ENCODE measurements around the gene ADH7.
"Not testable (repeated sequence)": the region's sequence is repeated elsewhere in the genome, so short reads cannot be mapped to it uniquely, and the experiment has no call there.

ADH7 gene

DNA sequence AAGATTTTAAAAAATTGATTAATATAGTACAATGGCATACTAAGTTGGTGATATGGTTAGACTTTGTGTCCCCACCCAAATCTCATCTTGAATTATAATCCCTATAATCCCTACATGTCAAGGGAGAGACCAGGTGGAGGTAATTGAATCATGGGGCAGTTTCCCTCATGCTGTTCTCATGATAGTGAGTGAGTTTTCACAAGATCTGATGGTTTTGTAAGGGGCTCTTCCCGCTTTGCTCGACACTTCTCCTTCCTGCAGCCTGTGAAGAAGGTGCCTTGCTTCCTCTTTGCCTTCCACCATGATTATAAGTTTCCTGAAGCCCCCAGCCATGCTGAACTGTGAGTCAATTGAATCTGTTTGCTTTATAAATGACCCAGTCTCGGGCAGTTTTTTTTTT lies 20.2 kb downstream of the ADH7 start:
- DNase-seq: not testable (repeated sequence)

DNA sequence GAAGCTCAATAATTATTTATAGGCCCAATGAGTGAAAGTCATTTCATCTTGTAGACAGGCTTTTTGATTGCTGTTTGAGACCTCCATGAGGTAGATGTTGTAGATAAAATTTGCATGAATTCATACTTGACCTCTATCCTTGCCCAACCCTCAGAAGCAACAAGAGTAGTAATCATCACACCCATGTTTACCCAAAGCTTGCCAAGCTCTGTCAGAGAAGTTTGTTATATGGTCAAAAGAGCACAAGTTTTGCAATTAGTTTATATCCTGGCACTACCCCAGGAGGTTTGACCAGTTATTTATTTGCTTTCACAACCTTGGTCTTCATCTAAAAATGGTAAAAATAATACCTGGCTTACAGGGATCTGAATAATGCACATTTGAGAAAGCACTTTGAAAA lies 20.7 kb downstream of the ADH7 start:
- DNase-seq: no peak

DNA sequence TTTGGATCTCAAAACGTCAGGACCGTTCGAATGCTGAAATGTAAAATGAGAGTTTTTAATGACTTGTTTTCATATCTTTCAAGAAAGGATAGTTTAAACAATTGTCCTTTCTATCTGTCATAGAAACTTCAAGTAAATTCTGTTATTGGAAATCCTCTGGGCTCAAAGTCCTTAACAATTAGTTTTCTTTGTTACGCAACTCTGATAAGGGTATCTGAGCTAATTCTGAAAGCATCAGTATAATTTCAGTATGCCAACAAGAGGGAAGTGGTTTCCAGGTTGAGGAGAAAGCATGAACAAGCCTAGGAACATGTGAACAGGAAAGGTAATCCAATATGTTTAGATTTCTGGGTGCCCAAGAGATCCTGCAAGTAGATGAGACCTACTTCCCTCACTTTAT lies 22.0 kb downstream of the ADH7 start:
- no peak for DNase-seq

DNA sequence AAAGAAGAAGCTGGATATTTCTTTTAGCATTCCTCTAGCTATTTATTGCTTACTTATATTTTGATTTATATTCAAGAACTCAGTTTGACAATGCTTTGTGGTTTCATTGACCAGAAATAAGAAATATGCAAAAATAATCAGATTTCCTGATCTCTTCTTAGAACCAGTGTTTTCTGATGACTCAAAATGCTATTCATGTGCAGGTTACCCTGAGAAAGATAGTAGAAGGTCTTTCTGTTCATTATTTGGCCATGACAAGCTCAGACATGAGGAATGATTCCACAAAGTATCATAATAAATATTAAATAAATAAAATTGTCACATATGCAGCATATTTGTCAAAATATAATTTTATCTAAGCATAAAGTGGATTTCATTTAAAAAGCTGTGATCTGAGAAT lies 24.1 kb downstream of the ADH7 start:
- no peak for DNase-seq

DNA sequence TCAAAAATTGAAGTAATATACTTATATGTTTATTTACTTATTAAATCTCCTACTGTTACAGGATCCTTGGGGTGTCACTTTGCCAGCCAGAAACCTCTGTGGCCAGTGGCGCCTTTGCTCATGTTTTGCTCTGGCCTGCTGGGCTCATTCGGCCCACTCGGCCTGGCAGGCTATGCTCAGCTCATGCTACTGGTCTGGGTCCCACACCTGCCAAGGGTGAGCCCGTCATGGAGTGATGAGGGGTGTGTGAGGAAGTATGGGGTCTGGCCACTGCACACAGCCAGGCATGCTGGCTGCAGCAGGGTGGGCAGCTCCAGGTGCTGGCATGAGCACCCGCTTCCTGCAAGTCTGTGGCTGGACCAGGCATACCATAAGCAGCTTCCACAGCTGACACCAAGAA lies 25.1 kb downstream of the ADH7 start:
- no peak for DNase-seq

DNA sequence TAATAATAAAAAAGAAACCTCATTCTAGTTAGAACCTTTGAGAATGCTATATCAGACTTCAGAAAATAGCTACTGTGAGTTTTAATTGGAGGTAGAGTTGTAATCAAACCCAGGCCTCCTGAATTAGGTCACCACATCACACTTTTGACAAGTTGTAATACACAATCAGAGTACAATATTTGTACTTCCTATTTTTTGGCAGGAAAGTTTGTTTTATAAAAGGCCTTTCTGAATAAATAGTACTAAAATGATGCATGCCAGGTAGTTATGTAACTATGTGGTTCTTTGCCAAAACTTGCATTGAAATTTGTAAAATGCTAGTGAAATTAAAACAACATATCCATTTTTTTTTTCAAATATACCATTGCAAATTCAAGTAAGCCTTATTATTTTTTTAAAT lies 26.8 kb downstream of the ADH7 start:
- no peak for DNase-seq

DNA sequence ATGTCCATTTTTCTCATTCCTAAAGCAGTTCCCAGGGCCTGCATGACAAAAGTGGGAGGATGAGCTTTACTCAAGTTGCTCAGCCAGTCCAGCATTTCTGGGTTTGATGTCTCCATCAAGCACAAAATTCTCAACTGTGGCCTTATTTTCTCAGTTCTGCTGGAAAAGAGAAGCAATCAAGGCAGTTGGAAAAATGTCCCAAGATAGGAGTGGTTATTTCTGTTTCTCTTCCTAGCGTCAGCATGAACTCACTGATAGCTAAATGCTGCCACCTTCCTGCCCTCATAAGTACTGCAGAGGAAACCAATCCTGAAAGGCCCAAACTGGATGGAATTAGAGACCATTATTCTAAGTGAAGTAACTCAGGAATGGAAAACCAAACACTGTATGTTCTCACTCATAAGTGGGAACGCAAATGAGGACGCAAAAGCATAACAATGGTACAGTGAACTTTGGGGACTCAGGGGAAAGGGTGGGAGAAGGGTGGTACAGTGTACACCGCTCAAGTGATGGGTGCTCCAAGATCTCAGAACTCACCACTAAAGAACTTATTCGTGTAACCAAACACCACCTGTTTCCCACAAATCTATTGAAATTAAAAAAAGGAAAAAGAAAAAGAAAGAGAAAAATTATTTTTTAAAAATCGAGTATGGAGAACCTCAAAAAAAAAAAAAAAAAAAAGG lies 29.6 kb downstream of the ADH7 start:
- DNase-seq: peak; percentile 69 to 70

DNA sequence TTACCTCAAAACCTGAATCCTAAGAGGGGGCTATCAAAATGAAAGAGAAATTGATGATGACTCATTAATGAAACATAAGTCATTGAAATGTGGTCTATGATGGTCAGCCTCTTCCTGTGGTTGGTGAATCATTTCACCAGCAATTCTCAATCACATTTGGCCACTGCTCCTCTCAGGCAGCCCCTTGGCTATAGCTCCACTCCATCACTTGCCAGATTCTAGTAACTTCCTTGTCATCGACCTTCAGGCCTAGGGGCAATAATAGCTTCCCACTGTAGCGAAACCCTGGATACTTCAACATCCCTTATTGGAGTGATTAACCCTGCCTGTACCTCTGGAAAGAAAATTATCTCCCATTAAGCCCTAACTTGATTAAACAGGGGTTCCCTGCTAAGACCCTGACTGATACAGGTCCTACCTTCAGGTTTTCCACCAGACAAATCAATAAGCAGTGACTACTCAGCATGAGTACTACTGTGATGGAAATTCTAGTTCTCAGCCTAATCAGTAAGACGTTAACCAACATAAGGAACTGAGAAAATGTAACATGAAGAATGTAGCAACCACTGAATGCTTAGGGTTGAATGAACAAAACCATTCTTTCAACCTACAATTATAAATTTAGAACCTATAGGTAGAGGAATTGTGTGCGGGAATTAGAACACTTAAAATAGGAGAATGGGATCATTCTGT lies 30.4 kb downstream of the ADH7 start:
- no peak for DNase-seq

DNA sequence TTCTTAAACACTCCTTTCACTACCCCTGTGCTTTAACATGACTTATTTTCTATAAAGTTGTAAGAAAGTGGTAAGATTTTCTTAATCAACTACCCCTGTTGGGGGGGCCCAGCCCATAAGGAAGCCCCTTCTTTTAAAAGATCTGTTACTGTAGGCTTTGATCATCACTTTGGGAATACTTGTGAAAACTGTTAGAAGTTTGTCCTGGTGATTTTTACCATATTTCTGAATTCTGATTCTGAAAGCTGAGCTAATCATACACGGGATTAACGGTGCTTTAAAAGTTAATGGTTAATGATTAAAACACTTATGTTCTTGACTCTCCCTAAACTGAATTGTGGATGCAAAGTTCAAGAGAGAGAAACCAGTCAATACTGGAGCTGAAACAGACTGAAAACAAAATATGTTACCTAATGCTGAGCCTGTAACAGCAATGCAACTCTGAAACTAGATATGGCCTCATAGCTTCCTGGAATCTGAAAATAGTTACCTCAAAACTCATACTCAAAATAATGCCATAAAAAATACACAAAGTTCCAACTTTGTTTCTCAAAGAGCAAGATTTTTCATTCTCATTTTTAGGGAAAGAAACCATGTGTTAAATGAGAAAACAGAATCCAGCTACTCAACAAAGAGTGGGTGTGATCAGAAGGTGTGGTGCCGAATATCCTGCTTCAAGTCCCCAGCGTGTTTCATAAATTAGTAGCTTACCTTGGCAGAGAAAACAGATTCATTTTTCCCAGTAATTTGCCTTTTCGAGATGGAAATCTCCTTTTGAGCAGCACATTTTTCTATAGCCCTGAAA lies 31.6 kb downstream of the ADH7 start:
- no peak for DNase-seq

DNA sequence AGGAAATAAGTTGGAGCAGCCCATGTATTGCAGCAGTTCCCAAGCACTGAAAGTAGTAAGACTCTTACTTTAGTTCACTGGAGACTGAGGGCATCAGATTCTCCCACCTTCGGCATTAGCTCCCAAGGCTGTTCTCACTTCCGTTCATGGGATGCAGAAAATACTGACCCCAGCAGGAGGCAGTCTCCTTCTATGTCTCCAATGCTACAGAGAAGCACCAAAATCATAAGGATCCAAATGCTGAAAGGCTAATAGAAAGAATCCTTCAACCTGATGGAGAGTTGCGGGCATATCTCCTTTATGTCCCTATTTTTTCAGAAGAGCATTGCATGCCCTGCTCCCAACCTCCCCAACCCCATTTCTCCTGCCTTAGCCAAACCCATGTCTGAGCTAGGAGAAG lies 32.4 kb downstream of the ADH7 start:
- no peak for DNase-seq

DNA sequence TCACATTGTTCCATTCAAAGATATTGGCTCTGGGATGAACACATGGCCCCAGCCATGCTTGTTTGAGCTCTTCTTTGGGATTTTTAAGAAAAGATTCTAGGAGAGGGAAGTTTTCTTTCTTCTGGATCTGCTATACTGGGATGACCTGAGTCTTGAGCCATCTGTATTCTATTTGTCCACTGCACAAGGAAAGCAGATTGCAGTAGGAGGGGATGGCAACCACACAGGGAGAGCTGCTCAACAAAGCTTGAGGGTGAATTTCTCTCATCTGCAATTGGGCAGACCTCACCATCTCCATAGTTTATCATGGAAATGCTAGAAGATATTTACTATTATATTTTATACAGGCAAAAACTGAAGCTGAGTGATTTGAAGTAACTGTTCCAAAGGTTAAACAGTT lies 34.3 kb downstream of the ADH7 start:
- DNase-seq: no peak

DNA sequence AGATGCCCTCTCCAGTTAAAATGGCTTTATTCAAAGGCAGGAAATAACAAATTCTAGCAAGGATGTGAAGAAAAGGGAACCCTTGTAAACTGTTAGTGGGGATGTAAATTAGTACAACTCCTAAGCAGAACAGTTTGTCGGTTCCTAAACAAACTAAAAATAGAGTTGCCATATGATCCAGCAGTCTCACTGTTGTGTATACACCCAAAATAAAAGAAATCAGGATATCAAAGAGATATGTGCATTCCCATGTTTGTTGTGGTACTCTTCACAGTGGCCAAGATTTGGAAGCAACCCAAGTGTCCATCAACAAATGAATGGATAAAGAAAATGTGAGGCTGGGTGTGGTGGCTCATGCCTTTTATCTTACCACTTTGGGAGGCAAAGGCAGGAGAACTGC lies 36.1 kb downstream of the ADH7 start:
- no peak for DNase-seq

DNA sequence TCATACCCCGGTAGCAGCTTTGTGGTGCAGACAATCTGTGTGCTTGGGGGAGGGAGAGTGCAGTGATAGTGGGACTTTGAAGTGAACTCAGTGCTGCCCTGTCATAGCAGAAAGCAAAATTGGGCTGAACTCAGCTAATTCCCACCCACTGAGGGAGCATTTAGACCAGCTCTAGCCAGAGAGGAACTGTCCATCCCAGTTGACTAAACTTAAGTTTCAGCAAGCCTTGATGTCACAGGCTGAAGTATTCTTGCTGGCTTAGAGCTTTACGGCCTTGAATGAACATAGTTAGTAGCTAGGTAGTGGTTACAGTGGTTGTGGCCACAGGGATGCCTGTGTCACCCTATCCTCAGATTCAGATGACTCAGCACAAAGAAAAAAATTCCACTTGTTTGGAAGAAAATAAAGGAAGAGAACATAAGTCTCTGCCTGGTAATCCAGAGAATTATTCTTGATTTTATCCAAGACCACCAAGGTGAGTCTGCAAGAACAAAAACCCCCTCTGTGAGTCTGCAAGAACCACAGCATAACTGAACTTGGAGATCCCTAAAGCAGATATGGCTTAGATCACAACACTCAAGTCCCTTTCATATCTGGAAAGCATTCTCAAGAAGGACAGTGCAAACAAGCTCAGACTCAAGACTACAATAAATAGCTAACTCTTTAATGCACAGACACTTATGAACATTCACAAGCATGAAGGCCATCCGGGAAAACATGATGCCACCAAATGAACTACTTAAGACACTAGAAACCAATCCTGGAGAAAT lies 39.4 kb downstream of the ADH7 start:
- DNase-seq: no peak

DNA sequence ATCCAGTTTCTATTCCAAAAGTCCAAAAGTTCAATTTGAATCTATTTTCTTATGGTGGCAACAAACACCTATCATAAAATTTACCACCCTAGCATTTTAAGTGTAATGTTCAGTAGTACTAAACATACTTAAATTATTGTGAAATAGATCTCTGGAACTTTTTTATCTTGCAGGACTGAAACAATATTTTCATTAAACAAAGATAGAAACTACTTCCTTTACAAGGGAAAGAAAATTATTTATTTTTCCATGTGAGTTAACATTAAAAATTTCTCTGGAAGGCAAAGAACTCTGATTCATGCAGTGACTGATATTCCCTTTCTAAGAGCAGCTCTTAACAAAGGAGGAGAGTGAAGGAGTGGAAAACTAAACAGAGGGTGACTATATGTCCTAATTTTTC lies 40.2 kb downstream of the ADH7 start:
- no peak for DNase-seq

DNA sequence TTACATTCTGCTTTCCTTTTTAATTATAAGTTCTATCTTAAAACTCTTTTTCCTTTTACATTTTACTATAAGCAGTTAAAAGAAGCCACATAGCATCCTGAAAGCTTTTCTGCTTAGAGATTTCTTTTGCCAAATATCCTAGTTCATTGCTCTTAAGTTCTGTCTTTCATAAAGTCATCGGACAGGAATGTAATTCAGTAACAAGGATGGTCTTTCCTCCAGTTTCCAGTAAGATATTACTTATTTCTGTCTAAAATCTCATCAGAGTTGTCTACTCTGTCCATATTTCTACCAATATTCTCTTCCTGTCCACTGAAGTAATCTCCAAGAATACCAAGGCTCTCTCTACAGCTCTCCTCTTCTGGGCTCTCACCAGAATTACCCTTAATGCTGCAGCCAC lies 45.1 kb downstream of the ADH7 start:
- DNase-seq: no peak

DNA sequence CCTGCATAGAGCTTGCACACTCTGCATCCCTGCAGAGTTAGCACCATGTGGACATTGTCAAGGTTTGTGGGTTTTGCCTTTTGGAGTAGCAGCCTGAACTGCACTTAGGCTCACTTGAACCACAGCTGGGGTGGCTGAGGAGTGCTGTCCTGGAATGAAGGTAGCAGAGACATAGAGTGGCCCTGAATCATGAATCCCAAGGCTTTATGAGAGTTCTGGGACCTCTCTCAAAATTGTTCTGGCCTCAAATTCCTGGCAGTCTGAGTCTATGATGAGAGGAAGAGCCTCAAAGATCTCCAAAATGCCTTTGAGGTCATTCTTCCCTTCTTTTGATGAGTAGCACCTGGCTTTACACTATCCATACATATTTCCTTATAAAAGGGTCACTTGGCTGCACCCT lies 45.5 kb downstream of the ADH7 start:
- no peak for DNase-seq

DNA sequence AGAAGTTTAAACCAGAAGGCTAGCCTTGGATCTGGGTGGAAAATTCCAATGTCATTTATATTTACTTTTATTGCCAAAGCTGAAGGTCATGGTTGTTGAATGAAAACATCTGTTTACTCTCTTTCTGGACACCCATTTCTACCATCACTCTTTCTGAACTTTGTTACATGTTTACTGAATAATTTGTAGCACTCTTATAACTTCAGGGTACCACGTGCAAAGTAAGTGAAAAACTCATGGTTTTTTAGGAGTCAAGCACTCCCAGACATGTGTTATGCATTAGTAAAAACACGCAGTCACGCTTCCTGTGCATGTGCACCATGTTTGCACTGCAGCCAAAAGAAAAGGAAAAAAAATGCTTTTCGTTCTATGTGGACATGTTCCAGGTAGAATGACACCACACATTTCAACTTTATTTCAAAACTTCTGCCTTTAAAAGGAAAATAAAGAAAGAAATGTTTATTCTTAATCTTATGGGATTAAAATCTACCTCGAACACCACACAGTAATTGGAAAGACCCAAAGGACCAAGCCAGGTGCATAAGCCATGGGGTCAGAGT lies 51.2 kb downstream of the ADH7 start:
- DNase-seq: no peak

DNA sequence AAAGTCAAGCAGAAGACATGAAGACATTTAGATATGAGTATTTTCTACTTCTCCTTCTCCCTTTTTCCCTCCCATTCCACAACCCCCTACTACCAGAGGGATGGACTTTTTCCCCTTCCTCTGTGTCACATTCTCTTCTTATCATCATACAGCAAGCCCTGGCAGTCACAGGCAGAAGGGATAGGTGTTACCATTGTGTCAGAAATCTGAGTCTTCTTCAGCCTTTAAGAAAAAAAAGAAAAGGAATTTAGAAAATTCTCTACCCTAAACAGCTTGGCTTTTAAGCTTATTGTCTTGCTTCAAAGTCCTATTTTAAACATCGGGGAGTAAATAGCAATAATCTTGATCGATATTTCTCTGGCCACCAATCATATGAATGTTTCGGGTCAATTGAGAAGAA lies 51.7 kb downstream of the ADH7 start:
- no peak for DNase-seq

DNA sequence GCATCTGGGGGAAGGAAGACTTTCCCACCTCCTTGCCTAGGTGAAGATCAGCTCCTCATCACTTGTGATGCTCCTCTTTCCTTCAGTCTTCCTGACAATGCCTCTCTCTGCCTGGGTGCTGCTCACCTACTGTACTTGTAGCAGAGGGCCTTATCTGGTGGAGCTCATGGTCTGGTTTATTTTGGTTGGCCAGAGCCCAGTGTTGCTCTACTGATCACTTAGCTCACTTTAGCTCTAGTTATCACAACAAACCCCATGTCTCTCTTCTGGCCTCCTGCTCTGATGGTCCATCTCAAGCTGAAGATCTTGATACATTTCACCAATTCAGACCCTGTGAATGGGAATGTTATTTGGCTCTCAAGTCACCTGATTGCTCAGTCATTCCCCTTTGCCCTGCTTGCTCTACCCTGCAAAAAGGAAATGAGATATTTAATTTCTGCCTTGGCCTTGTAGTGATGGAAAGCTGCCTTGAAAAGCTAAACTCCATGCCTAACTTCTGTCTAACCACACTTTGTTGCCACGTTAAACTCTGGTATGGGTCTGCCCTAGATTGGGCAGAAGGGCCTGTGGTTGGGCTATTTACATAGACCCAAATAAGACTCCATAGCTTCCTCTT lies 52.3 kb downstream of the ADH7 start:
- no peak for DNase-seq

DNA sequence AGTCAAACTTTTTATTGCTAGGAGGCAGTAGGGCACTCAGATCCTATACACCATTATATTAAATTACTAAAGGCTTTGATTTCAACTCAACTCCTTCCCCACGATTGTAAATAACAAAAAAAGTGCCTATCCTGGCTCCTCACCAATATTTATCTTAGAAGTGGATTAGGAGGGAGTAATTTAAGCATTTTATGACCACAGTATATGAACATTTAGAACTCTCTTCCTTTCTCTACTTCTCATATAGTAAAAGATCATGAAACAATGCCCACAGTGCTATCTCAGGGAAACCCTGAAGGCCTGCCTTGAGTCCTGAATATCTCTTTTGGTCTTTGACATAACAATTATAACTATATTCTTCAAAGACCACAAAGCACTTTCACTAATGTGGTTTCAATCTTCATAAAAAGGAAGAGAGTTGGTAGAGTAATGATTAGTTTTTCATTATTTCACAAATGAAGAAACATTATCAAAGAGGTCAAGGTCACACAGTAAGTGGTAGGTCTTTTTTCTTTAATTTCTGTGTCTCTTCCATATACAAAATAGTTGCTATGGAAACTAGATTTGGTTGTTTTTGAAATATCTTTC lies 53.5 kb downstream of the ADH7 start:
- DNase-seq: no peak

DNA sequence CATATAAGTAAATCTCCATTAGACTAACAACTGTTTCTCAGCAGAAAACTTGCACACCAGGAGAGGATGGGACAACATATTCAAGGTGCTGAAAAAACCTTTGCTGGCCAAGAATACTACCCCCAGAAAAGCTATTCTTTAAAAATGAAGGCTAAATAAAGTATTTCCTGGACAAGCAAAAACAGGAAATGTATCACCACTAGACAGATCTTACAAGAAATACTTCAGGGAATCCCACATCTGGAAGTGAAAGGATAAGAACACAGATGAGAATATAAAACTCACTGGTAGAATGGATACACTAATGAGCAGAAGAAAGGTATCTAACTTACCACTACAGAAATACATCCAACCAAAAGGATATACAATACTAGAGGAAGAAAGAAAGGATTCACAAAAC lies 55.6 kb downstream of the ADH7 start:
- DNase-seq: no peak

DNA sequence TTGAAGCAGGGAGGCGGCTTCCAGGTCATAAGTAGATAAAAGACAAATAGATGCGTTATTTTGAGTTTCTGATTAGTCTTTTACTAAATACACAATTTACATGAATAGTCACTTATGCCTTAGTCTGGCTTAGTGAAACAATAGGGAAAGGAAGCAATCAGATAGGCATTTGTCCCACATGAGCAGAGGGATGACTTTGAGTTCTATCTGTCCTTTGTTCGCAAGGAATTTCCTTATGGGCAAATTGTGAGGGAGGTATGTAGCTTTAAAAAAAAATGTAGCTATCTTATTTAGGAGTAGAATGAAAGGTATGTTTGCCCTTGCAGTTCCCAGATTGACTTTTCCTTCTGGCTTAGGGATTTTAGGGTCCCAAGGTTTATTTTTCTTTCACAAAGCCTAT lies 56.3 kb downstream of the ADH7 start:
- DNase-seq: no peak
